Astrocyte (in vitro differentiated cells and primary cell): ENCODE measurements around the gene PAFAH2. TPM values are rescaled to one million over a fixed set of nuclear protein-coding genes. Genes with fewer than 3 reads are reported as not detected.

Experiments used
- DNase-seq: peaks from one replicate; pipeline ENCODE4 v3.0.0-alpha.2; 2010; ENCODE audit warnings: low read depth
- FAIRE-seq: peaks from 2 replicates; lab custom pipeline; 2011; peaks lifted over from hg19 to GRCh38; lab: Jason Lieb, UNC
- H2AFZ ChIP-seq: 2 replicates; pipeline ENCODE4 v1.6.0; 2012; ENCODE audit warnings: low read depth, low read length, inconsistent platforms
- H3K27ac ChIP-seq: 2 replicates; pipeline ENCODE4 v1.5.1; 2011; ENCODE audit warnings: low read depth, low read length, inconsistent platforms
- H3K27me3 ChIP-seq: 2 replicates; pipeline ENCODE4 v1.6.0; 2011; ENCODE audit warnings: low read length, inconsistent platforms; ENCODE audit not compliant: insufficient read depth
- H3K36me3 ChIP-seq: 2 replicates; pipeline ENCODE4 v1.5.1; 2011; ENCODE audit warnings: low read length, inconsistent platforms; ENCODE audit not compliant: insufficient read depth
- H3K4me1 ChIP-seq: 2 replicates; pipeline ENCODE4 v1.5.1; 2011; ENCODE audit warnings: low read length, inconsistent platforms; ENCODE audit not compliant: insufficient read depth
- H3K4me2 ChIP-seq: 2 replicates; pipeline ENCODE4 v1.6.0; 2012; ENCODE audit warnings: low read length, inconsistent platforms
- H3K4me3 ChIP-seq: 2 replicates; pipeline ENCODE4 v1.5.1; 2011; ENCODE audit warnings: low read depth, mild to moderate bottlenecking, low read length, inconsistent platforms; ENCODE audit not compliant: insufficient read depth
- H3K79me2 ChIP-seq: 2 replicates; pipeline ENCODE4 v1.6.0; 2012; ENCODE audit warnings: mild to moderate bottlenecking, low read length, inconsistent platforms; ENCODE audit not compliant: insufficient read depth
- H3K9ac ChIP-seq: 2 replicates; pipeline ENCODE4 v1.6.0; 2012; ENCODE audit warnings: mild to moderate bottlenecking, low read length, inconsistent platforms
- H3K9me3 ChIP-seq: 2 replicates; pipeline ENCODE4 v1.5.1; 2012; ENCODE audit warnings: low read depth, mild to moderate bottlenecking, low read length, inconsistent platforms; ENCODE audit not compliant: insufficient read depth
- H4K20me1 ChIP-seq: 2 replicates; pipeline ENCODE4 v1.6.0; 2012; ENCODE audit warnings: low read length, inconsistent platforms; ENCODE audit not compliant: insufficient read depth
- H3K27ac Mint-ChIP-seq: one replicate; pipeline ENCODE4 v1.8.0; 2021; ENCODE audit warnings: mild to moderate bottlenecking, mixed read lengths; ENCODE audit not compliant: unreplicated experiment
- H3K27me3 Mint-ChIP-seq: one replicate; pipeline ENCODE4 v1.8.0; 2021; ENCODE audit warnings: low read depth, mixed read lengths; ENCODE audit not compliant: unreplicated experiment
- H3K36me3 Mint-ChIP-seq: one replicate; pipeline ENCODE4 v1.8.0; 2021; ENCODE audit warnings: low read depth, mixed read lengths; ENCODE audit not compliant: unreplicated experiment
- H3K4me1 Mint-ChIP-seq: one replicate; pipeline ENCODE4 v1.8.0; 2021; ENCODE audit warnings: low read depth, mixed read lengths; ENCODE audit not compliant: unreplicated experiment
- H3K4me3 Mint-ChIP-seq: one replicate; pipeline ENCODE4 v1.8.0; 2021; ENCODE audit warnings: mild to moderate bottlenecking, moderate library complexity, mixed read lengths; ENCODE audit not compliant: unreplicated experiment
- H3K9me3 Mint-ChIP-seq: one replicate; pipeline ENCODE4 v1.8.0; 2021; ENCODE audit warnings: mild to moderate bottlenecking, mixed read lengths; ENCODE audit not compliant: unreplicated experiment
- CTCF ChIP-seq: IDR thresholded peaks from 2 replicates; pipeline ENCODE4 v1.5.1; 2011; ENCODE audit warnings: low read depth, mild to moderate bottlenecking, inconsistent platforms, low read length, moderate library complexity; ENCODE audit not compliant: insufficient read depth
- EZH2 ChIP-seq: IDR thresholded peaks from 2 replicates; pipeline ENCODE4 v1.6.1; 2012; ENCODE audit warnings: mild to moderate bottlenecking, low read length, inconsistent platforms; ENCODE audit not compliant: insufficient read depth
- total RNA-seq: library from RNA; stranded (reverse); gene quantifications from 2 replicates; pipeline ENCODE4 v1.2.1, GENCODE V29; 2021

PAFAH2 gene
- total RNA-seq, 1 donor from 2014 or later: 14.1 TPM

GRCh38 chr1:25985171-25985570 lies 12.7 kb downstream of the PAFAH2 start:
- Mint-ChIP-seq H3K9me3 (no peaks in the 10 kb centered on the region), H3K4me1 (no peaks in the 10 kb centered on the region), H3K36me3 (peaks cover 20% of the 10 kb centered on the region), H3K4me3 (no peak overlapping the region), H3K27me3 (no peaks in the 10 kb centered on the region), H3K27ac (no peak overlapping the region)
- no peak overlapping the region for H3K4me2 ChIP-seq
- no peaks in the 10 kb centered on the region for H3K9me3 ChIP-seq
- H3K27ac ChIP-seq: no peak overlapping the region
- no peak overlapping the region for H2AFZ ChIP-seq
- no peak for DNase-seq
- no peaks in the 10 kb centered on the region for H3K4me1 ChIP-seq
- no peak for TF ChIP-seq EZH2
- TF ChIP-seq CTCF: no peak
- H3K79me2 ChIP-seq: no peaks in the 10 kb centered on the region
- no peaks in the 10 kb centered on the region for H4K20me1 ChIP-seq
- no peak overlapping the region for H3K4me3 ChIP-seq
- peaks cover 4% of the 10 kb centered on the region for H3K36me3 ChIP-seq
- H3K27me3 ChIP-seq: no peaks in the 10 kb centered on the region
- H3K9ac ChIP-seq: no peak overlapping the region
- FAIRE-seq: no peak

GRCh38 chr1:25979210-25979609 lies 18.7 kb downstream of the PAFAH2 start:
- Mint-ChIP-seq H3K36me3 (peaks cover 20% of the 10 kb centered on the region), H3K9me3 (no peaks in the 10 kb centered on the region)
- no peaks in the 10 kb centered on the region for H3K27me3 ChIP-seq

More at GRCh38 chr1:25979210-25979609, 18.7 kb downstream of the PAFAH2 start:
- TF ChIP-seq EZH2 (no peak), CTCF (no peak)
- H3K4me3 Mint-ChIP-seq: no peak overlapping the region
- DNase-seq (no peak), FAIRE-seq (no peak)
- Histone ChIP-seq H2AFZ (no peak overlapping the region), H3K4me3 (no peak overlapping the region), H3K9ac (no peak overlapping the region), H3K27ac (no peak overlapping the region), H3K4me2 (no peak overlapping the region), H3K9me3 (no peaks in the 10 kb centered on the region), H4K20me1 (no peaks in the 10 kb centered on the region), H3K36me3 (peaks cover 6% of the 10 kb centered on the region), H3K79me2 (no peaks in the 10 kb centered on the region), H3K4me1 (no peaks in the 10 kb centered on the region)
- no peak overlapping the region for H3K27ac Mint-ChIP-seq
- H3K4me1 Mint-ChIP-seq: no peaks in the 10 kb centered on the region
- no peaks in the 10 kb centered on the region for H3K27me3 Mint-ChIP-seq
